ENCODE results near the gene CCDC9. TPM values are rescaled to one million over a fixed set of nuclear protein-coding genes. Genes with fewer than 3 reads are reported as not detected.

CCDC9 gene
- total RNA-seq, 1 donor from 2014 or later = 47.1 TPM

- TF ChIP-seq CTCF (IDR thresholded peaks at IDR 0.05) = no peak
- Mint-ChIP-seq H3K4me3 (no peak overlapping the region), H3K4me1 (peaks cover 30% of the 10 kb centered on the region), H3K27me3 (peaks cover 3% of the 10 kb centered on the region), H3K36me3 (ENCODE audit: low read depth) (no peaks in the 10 kb centered on the region), H3K9me3 (no peaks in the 10 kb centered on the region), H3K27ac (no peak overlapping the region)
- POLR2A ChIA-PET = interaction anchor here (0.5 to 6.2 kb wide), 9 partner anchors 11 to 126 kb away, joined by 3 to 61 read pairs (median 5); partner anchors contain the start of genes CCDC9 and ZC3H4
- intact Hi-C loops (cut with micrococcal nuclease) = no loop called here
- peak; percentile 55 for DNase-seq
- CTCF ChIA-PET = interaction anchor here (1.2 to 2.2 kb wide), 2 partner anchors 29 kb away, joined by 5 to 10 read pairs; no protein-coding TSS in a partner anchor
- ATAC-seq (ENCODE audit: low read depth) = peak; percentile 22
Observed at GRCh38 chr19:47239610-47240296, 16.6 kb upstream of the CCDC9 start.

DNA sequence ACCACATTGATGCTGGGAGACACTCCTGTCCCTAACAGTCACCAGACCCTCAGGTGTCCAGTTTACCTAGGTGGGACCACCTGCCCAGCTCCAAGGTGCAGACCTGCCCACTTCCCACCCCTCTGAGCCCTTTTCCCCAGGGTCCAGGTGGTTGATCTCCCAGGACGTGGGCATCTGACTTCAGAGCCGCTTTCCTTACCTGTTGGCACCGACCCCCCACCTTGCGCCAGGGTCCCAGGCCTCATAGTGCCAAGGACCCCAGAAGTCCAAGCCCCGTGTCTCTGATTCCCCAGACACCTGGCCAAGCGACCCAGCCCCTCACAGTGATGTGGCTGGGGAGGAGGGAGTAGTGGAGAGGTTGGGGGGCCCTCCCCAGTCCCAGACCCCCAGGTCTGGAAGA is 15.8 kb upstream of the CCDC9 start:
- Mint-ChIP-seq H3K9me3 (no peaks in the 10 kb centered on the region), H3K27me3 (peaks cover 4% of the 10 kb centered on the region), H3K27ac (no peak overlapping the region), H3K4me1 (peaks cover 32% of the 10 kb centered on the region), H3K4me3 (peak overlapping the region; percentile 35), H3K36me3 (ENCODE audit: low read depth) (no peaks in the 10 kb centered on the region)
- intact Hi-C loops (cut with micrococcal nuclease) = no loop called here
- no peak for TF ChIP-seq CTCF (IDR thresholded peaks at IDR 0.05)
- no peak for DNase-seq
- ATAC-seq (ENCODE audit: low read depth) = no peak
- ChIA-PET POLR2A (interaction anchor here (0.5 to 6.2 kb wide), 7 partner anchors 12 to 222 kb away, joined by 3 to 61 read pairs (median 4); no protein-coding TSS in a partner anchor), CTCF (interaction anchor here (1.2 kb wide), 1 partner anchor 30 kb away, joined by 5 read pairs; no protein-coding TSS in a partner anchor)

GRCh38 chr19:47240996-47241918 is 15.1 kb upstream of the CCDC9 start:
- no peak for TF ChIP-seq CTCF (IDR thresholded peaks at IDR 0.05)
- no peak overlapping the region for H3K4me3 Mint-ChIP-seq
- peaks cover 4% of the 10 kb centered on the region for H3K27me3 Mint-ChIP-seq
- DNase-seq = peak; percentile 66
- H3K4me1 Mint-ChIP-seq = peaks cover 31% of the 10 kb centered on the region
- H3K36me3 Mint-ChIP-seq (ENCODE audit: low read depth) = no peaks in the 10 kb centered on the region
- intact Hi-C loops (cut with micrococcal nuclease) = loop anchor here (1.0 kb wide), 1 partner anchor 128 kb away; the partner anchor contains the start of gene ZC3H4
- ChIA-PET POLR2A (interaction anchor here (0.5 to 6.2 kb wide), 7 partner anchors 12 to 223 kb away, joined by 3 to 61 read pairs (median 4); no protein-coding TSS in a partner anchor), CTCF (interaction anchor here (1.2 kb wide), 1 partner anchor 31 kb away, joined by 5 read pairs; no protein-coding TSS in a partner anchor)
- no peak overlapping the region for H3K27ac Mint-ChIP-seq
- peak; percentile 51 for ATAC-seq (ENCODE audit: low read depth)
- H3K9me3 Mint-ChIP-seq = no peaks in the 10 kb centered on the region

GRCh38 chr19:47241919-47242577 is 14.3 kb upstream of the CCDC9 start:
- intact Hi-C loops (cut with micrococcal nuclease) = loop anchor here (1.0 kb wide), 1 partner anchor 129 kb away; the partner anchor contains the start of gene ZC3H4
- no peak for TF ChIP-seq CTCF (IDR thresholded peaks at IDR 0.05)
- no peaks in the 10 kb centered on the region for H3K36me3 Mint-ChIP-seq (ENCODE audit: low read depth)
- ChIA-PET POLR2A (interaction anchor here (1.3 to 6.4 kb wide), 5 partner anchors 14 to 55 kb away, joined by 3 to 152 read pairs (median 61); partner anchors contain the start of gene CCDC9), CTCF (interaction anchor here (1.2 to 6.8 kb wide), 2 partner anchors 10 to 31 kb away, joined by 3 to 378 read pairs; no protein-coding TSS in a partner anchor)
- DNase-seq (no peak), ATAC-seq (ENCODE audit: low read depth) (no peak)
- H3K4me1 Mint-ChIP-seq = peaks cover 30% of the 10 kb centered on the region
- no peak overlapping the region for H3K4me3 Mint-ChIP-seq
- H3K27ac Mint-ChIP-seq = no peak overlapping the region
- peaks cover 4% of the 10 kb centered on the region for H3K27me3 Mint-ChIP-seq
- no peaks in the 10 kb centered on the region for H3K9me3 Mint-ChIP-seq

Measured in activated B cell treated with CpG ODN at 0.5 μM for 24 hours (primary cell).